Mesendoderm (in vitro differentiated cells): ENCODE measurements around the gene SNAP25.
A peak's percentile ranks its signal among the peaks of the same experiment; 100 is the strongest.

Source experiments
- DNase-seq: peaks from one replicate; pipeline ENCODE4 v3.0.0; 2013
- H2AK5ac ChIP-seq: 2 replicates; pipeline ENCODE4 v1.6.1; 2013; ENCODE audit warnings: low read length, inconsistent platforms
- H2BK120ac ChIP-seq: 2 replicates; pipeline ENCODE4 v1.6.1; 2013; ENCODE audit warnings: low read depth, mild to moderate bottlenecking, low read length, moderate library complexity, mixed read lengths
- H2BK15ac ChIP-seq: replicated peaks from 2 replicates; pipeline ENCODE4 v1.6.1; 2013; ENCODE audit warnings: low read depth, mild to moderate bottlenecking, moderate library complexity
- H2BK5ac ChIP-seq: 2 replicates; pipeline ENCODE4 v1.6.1; 2013; ENCODE audit warnings: low read length, inconsistent platforms
- H3K18ac ChIP-seq: 2 replicates; pipeline ENCODE4 v1.6.1; 2013; ENCODE audit warnings: mild to moderate bottlenecking, low read length, mixed read lengths
- H3K23ac ChIP-seq: one replicate; pipeline ENCODE4 v1.6.1; 2013; ENCODE audit warnings: low read length
- H3K27ac ChIP-seq: 2 replicates; pipeline ENCODE4 v1.5.1; 2013; ENCODE audit warnings: low read depth, mild to moderate bottlenecking, inconsistent platforms, low read length, moderate library complexity
- H3K27me3 ChIP-seq: 2 replicates; pipeline ENCODE4 v1.6.1; 2013; ENCODE audit warnings: low read length, control low read depth, mild to moderate bottlenecking, inconsistent platforms; ENCODE audit not compliant: insufficient read depth, poor library complexity
- H3K36me3 ChIP-seq: 2 replicates; pipeline ENCODE4 v1.6.1; 2013; ENCODE audit warnings: low read length, inconsistent platforms; ENCODE audit not compliant: control insufficient read depth, insufficient read depth
- H3K4ac ChIP-seq: one replicate; pipeline ENCODE4 v1.6.1; 2013; ENCODE audit warnings: low read depth, mild to moderate bottlenecking, low read length, moderate library complexity
- H3K4me1 ChIP-seq: 2 replicates; pipeline ENCODE4 v1.6.1; 2013; ENCODE audit warnings: low read depth, low read length, inconsistent platforms; ENCODE audit not compliant: control insufficient read depth
- H3K4me2 ChIP-seq: 2 replicates; pipeline ENCODE4 v1.6.1; 2013; ENCODE audit warnings: low read length
- H3K4me3 ChIP-seq: 2 replicates; pipeline ENCODE4 v1.5.1; 2013; ENCODE audit warnings: mild to moderate bottlenecking, low read length
- H3K56ac ChIP-seq: one replicate; pipeline ENCODE4 v1.6.1; 2013; ENCODE audit warnings: low read length
- H3K79me1 ChIP-seq: 2 replicates; pipeline ENCODE4 v1.6.1; 2013; ENCODE audit warnings: low read length, inconsistent platforms
- H3K79me2 ChIP-seq: 2 replicates; pipeline ENCODE4 v1.6.1; 2013; ENCODE audit warnings: mild to moderate bottlenecking, low read length; ENCODE audit not compliant: control insufficient read depth, insufficient read depth
- H3K9ac ChIP-seq: 2 replicates; pipeline ENCODE4 v1.6.1; 2013; ENCODE audit warnings: low read length, inconsistent platforms
- H4K5ac ChIP-seq: one replicate; pipeline ENCODE4 v1.6.1; 2013; ENCODE audit warnings: low read length
- H4K8ac ChIP-seq: one replicate; pipeline ENCODE4 v1.6.1; 2013; ENCODE audit warnings: low read depth, mild to moderate bottlenecking, control low read depth, low read length, moderate library complexity
- WGBS: extraction: QIAGEN DNeasy Blood & Tissue Kit; methylation state at CpG from one replicate; pipeline ENCODE4 v1.1.7; 2013; ENCODE audit warnings: low lambda C conversion rate, missing lambda C conversion rate; ENCODE audit not compliant: insufficient coverage; ENCODE audit errors: extremely low coverage; 5-methylcytosine and 5-hydroxymethylcytosine counted together

The SNAP25 gene

GRCh38 chr20:10201321-10201870 is 17.2 kb upstream of the SNAP25 start:
- Histone ChIP-seq H3K4me2 (no peak overlapping the region), H2AK5ac (no peak overlapping the region), H2BK120ac (no peak overlapping the region), H3K4me1 (no peaks in the 10 kb centered on the region), H4K8ac (no peak overlapping the region), H3K27ac (no peak overlapping the region), H3K4ac (no peak overlapping the region), H3K18ac (no peak overlapping the region), H3K9ac (no peak overlapping the region), H3K79me1 (no peaks in the 10 kb centered on the region), H3K56ac (no peak overlapping the region), H4K5ac (no peak overlapping the region), H3K4me3 (no peak overlapping the region), H3K36me3 (no peaks in the 10 kb centered on the region), H3K79me2 (no peaks in the 10 kb centered on the region), H3K27me3 (no peaks in the 10 kb centered on the region), H2BK5ac (no peak overlapping the region), H2BK15ac (no peak overlapping the region), H3K23ac (no peak overlapping the region)
- DNase-seq, result no peak
- WGBS, result no CpG with 5 or more reads among the region's 3 CpGs

DNA sequence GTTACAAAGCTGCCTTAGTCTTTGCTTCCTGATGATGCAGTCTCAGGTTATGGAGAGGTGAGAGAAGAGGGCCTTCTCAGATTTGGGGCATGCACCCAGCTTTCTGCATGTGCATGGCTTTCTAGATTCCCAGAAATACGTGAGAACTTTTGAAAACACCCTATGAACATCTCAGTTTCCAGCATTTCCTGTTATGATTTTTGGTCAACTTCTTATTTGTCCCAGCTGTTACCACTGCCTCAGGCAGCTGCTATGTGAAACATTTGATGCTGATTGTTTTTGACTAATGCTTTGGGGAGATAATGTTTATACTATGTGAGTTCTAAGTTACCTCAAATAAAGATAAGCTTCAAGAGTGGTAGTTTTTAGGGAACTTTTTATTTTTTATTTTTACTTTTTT is 9.5 kb upstream of the SNAP25 start:
- H2BK15ac ChIP-seq, result no peak overlapping the region
- WGBS, result no CpG with 5 or more reads among the region's 1 CpG

GRCh38 chr20:10213526-10213925 is 5.1 kb upstream of the SNAP25 start:
- Histone ChIP-seq H4K8ac (no peak overlapping the region), H3K9ac (no peak overlapping the region), H3K4me2 (no peak overlapping the region), H3K56ac (no peak overlapping the region), H2BK15ac (no peak overlapping the region), H3K27me3 (no peaks in the 10 kb centered on the region), H3K27ac (no peak overlapping the region), H2BK120ac (no peak overlapping the region), H2AK5ac (no peak overlapping the region), H3K23ac (no peak overlapping the region), H3K4me3 (no peak overlapping the region), H3K4me1 (no peaks in the 10 kb centered on the region), H3K79me2 (no peaks in the 10 kb centered on the region), H3K79me1 (no peaks in the 10 kb centered on the region), H4K5ac (no peak overlapping the region), H3K18ac (no peak overlapping the region), H2BK5ac (no peak overlapping the region), H3K36me3 (no peaks in the 10 kb centered on the region), H3K4ac (no peak overlapping the region)
- DNase-seq, result no peak
- WGBS, result no CpG with 5 or more reads among the region's 2 CpGs

More for the DNA sequence above, 9.5 kb upstream of the SNAP25 start:
- H3K18ac ChIP-seq, result no peak overlapping the region
- H2BK120ac ChIP-seq, result no peak overlapping the region
- H3K9ac ChIP-seq, result no peak overlapping the region
- no peak overlapping the region for H2AK5ac ChIP-seq
- no peak overlapping the region for H4K8ac ChIP-seq
- no peaks in the 10 kb centered on the region for H3K79me1 ChIP-seq
- no peak overlapping the region for H3K23ac ChIP-seq
- no peak overlapping the region for H3K4me3 ChIP-seq
- H3K79me2 ChIP-seq, result no peaks in the 10 kb centered on the region
- H3K56ac ChIP-seq, result no peak overlapping the region
- no peaks in the 10 kb centered on the region for H3K36me3 ChIP-seq
- H3K4me1 ChIP-seq, result no peaks in the 10 kb centered on the region
- no peak overlapping the region for H3K4ac ChIP-seq
- H3K27ac ChIP-seq, result no peak overlapping the region
- no peaks in the 10 kb centered on the region for H3K27me3 ChIP-seq
- H2BK5ac ChIP-seq, result no peak overlapping the region
- no peak overlapping the region for H3K4me2 ChIP-seq
- no peak overlapping the region for H4K5ac ChIP-seq
- no peak for DNase-seq

- Histone ChIP-seq H3K56ac (no peak overlapping the region), H3K18ac (no peak overlapping the region), H2AK5ac (no peak overlapping the region), H3K4me1 (no peaks in the 10 kb centered on the region), H3K27ac (no peak overlapping the region), H2BK5ac (no peak overlapping the region), H3K9ac (no peak overlapping the region), H3K79me1 (no peaks in the 10 kb centered on the region), H3K36me3 (no peaks in the 10 kb centered on the region), H3K27me3 (peaks cover 2% of the 10 kb centered on the region), H3K23ac (no peak overlapping the region), H4K5ac (no peak overlapping the region), H3K79me2 (no peaks in the 10 kb centered on the region), H3K4me2 (no peak overlapping the region), H4K8ac (no peak overlapping the region), H2BK120ac (no peak overlapping the region), H3K4me3 (no peak overlapping the region), H3K4ac (no peak overlapping the region), H2BK15ac (no peak overlapping the region)
- no peak for DNase-seq
- WGBS, result no CpG with 5 or more reads among the region's 4 CpGs
Measured at GRCh38 chr20:10216146-10216791, 2.4 kb upstream of the SNAP25 start.

GRCh38 chr20:10217721-10218410 is 764 bp upstream of the SNAP25 start:
- H3K4me3 ChIP-seq, result peak overlapping the region; percentile 39
- H3K79me2 ChIP-seq, result no peaks in the 10 kb centered on the region
- peaks cover 2% of the 10 kb centered on the region for H3K27me3 ChIP-seq
- no peak overlapping the region for H2BK15ac ChIP-seq
- no CpG with 5 or more reads among the region's 40 CpGs for WGBS
- H3K4me2 ChIP-seq, result peak overlapping the region; percentile 36
- H4K8ac ChIP-seq, result no peak overlapping the region
- no peaks in the 10 kb centered on the region for H3K4me1 ChIP-seq
- peak overlapping the region; percentile 20 for H3K56ac ChIP-seq
- no peaks in the 10 kb centered on the region for H3K79me1 ChIP-seq
- no peak overlapping the region for H3K23ac ChIP-seq
- no peak overlapping the region for H2BK5ac ChIP-seq
- H3K4ac ChIP-seq, result peak overlapping the region; percentile 76
- peak overlapping the region; percentile 23 for H3K27ac ChIP-seq
- H3K36me3 ChIP-seq, result no peaks in the 10 kb centered on the region
- no peak overlapping the region for H4K5ac ChIP-seq
- peak overlapping the region; percentile 54 for H3K18ac ChIP-seq
- H2BK120ac ChIP-seq, result no peak overlapping the region
- DNase-seq, result peak; percentile 88
- no peak overlapping the region for H2AK5ac ChIP-seq
- H3K9ac ChIP-seq, result peak overlapping the region; percentile 53
